Activated CD8-positive, alpha-beta T cell treated with anti-CD3 and anti-CD28 coated beads for 36 hours (primary cell): ENCODE data around the gene MAP3K21. TPM values are rescaled to one million over a fixed set of nuclear protein-coding genes. Genes with fewer than 3 reads are reported as not detected.

Experiments
- ATAC-seq: fragments of 200-7000 bp; cut with Tn5 transposase; one replicate; pipeline ENCODE4 v1.10.0; 2021; ENCODE audit warnings: mild to moderate bottlenecking, moderate library complexity
- CTCF ChIA-PET: fragments of 350-600 bp; sonication (Branson Sonifier 250); formaldehyde crosslinking; loops from one replicate; lab custom pipeline; 2021; ENCODE audit warnings: antibody characterized with exemption; lab: Charles Lee
- POLR2A ChIA-PET: fragments of 350-600 bp; sonication (Branson Sonifier 250); formaldehyde crosslinking; loops from one replicate; lab custom pipeline; 2021; ENCODE audit warnings: antibody characterized with exemption; lab: Charles Lee
- DNase-seq: peaks from one replicate; pipeline ENCODE4 v3.0.0-alpha.2; 2020
- H3K27ac Mint-ChIP-seq: one replicate; pipeline ENCODE4 v1.8.0; 2021; ENCODE audit warnings: mild to moderate bottlenecking, mixed read lengths
- H3K27me3 Mint-ChIP-seq: one replicate; pipeline ENCODE4 v1.8.0; 2021; ENCODE audit warnings: mixed read lengths
- H3K36me3 Mint-ChIP-seq: one replicate; pipeline ENCODE4 v1.8.0; 2021; ENCODE audit warnings: low read depth, mixed read lengths
- H3K4me1 Mint-ChIP-seq: one replicate; pipeline ENCODE4 v1.8.0; 2021; ENCODE audit warnings: low read depth, mixed read lengths
- H3K4me3 Mint-ChIP-seq: one replicate; pipeline ENCODE4 v1.8.0; 2021; ENCODE audit warnings: mild to moderate bottlenecking, moderate library complexity, mixed read lengths
- H3K9me3 Mint-ChIP-seq: one replicate; pipeline ENCODE4 v1.8.0; 2021; ENCODE audit warnings: mixed read lengths
- intact Hi-C: fragments of 100-400 bp; cut with micrococcal nuclease; formaldehyde crosslinking; loops from one replicate; pipeline ENCODE4 v1.10.0; 2022
- total RNA-seq, 2 experiments: library from RNA; stranded (reverse); gene quantifications; one replicate each; pipeline ENCODE4 v1.2.3, GENCODE V29; 2021
- TF ChIP-seq, protein P1 (sequence below): fragments of 200-600 bp; IDR thresholded peaks from one replicate; pipeline ENCODE4 v1.8.0; 2022; ENCODE audit warnings: antibody characterized with exemption, mild to moderate bottlenecking

The MAP3K21 gene
- total RNA-seq, 2 experiments from 2014 or later: 2.7 to 3.2 TPM

DNA sequence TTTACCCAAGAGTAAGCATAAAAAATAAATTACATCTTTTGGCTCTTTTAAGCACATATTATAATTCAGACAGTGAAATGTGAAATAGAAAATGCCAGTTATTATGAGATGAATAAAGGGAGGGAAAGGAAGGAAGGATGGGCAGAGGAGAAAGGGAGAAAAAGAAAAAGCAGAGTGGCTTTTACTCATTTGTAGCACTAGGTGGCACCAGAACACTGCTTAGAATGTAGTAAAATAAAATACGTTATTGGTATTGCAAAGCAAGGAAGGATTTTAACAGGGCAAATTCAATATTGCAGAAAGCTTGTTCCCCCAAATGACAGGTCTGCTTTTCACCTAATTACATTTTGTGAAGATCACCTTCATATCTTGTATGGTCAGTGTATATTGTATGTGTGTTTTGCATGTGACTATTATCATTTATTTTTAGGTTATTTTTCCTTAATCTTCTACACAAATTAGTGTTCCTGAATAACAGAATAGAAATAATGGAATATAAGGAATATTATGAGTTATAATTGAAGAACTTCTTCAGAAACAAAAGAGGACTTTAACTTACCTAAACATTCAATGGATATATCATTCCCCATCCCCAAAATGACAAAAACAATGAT is 22.9 kb upstream of the MAP3K21 start:
- intact Hi-C loops: loop anchor here (5.0 to 10.0 kb wide), 2 partner anchors 490 to 763 kb away; no protein-coding TSS in a partner anchor
- H3K4me3 Mint-ChIP-seq: no peak overlapping the region
- ChIA-PET CTCF (interaction anchor here (0.7 to 4.1 kb wide), 24 partner anchors 8 to 767 kb away, joined by 3 to 18 read pairs (median 4); partner anchors contain the start of gene MAP3K21), POLR2A (no interaction called here)
- TF ChIP-seq, protein P1, sequence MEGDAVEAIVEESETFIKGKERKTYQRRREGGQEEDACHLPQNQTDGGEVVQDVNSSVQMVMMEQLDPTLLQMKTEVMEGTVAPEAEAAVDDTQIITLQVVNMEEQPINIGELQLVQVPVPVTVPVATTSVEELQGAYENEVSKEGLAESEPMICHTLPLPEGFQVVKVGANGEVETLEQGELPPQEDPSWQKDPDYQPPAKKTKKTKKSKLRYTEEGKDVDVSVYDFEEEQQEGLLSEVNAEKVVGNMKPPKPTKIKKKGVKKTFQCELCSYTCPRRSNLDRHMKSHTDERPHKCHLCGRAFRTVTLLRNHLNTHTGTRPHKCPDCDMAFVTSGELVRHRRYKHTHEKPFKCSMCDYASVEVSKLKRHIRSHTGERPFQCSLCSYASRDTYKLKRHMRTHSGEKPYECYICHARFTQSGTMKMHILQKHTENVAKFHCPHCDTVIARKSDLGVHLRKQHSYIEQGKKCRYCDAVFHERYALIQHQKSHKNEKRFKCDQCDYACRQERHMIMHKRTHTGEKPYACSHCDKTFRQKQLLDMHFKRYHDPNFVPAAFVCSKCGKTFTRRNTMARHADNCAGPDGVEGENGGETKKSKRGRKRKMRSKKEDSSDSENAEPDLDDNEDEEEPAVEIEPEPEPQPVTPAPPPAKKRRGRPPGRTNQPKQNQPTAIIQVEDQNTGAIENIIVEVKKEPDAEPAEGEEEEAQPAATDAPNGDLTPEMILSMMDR: peak; percentile 88
- no peaks in the 10 kb centered on the region for H3K36me3 Mint-ChIP-seq
- H3K27ac Mint-ChIP-seq: no peak overlapping the region
- no peaks in the 10 kb centered on the region for H3K4me1 Mint-ChIP-seq
- ATAC-seq (peak; percentile 65), DNase-seq (no peak)
- no peaks in the 10 kb centered on the region for H3K9me3 Mint-ChIP-seq
- H3K27me3 Mint-ChIP-seq: peaks cover 14% of the 10 kb centered on the region

DNA sequence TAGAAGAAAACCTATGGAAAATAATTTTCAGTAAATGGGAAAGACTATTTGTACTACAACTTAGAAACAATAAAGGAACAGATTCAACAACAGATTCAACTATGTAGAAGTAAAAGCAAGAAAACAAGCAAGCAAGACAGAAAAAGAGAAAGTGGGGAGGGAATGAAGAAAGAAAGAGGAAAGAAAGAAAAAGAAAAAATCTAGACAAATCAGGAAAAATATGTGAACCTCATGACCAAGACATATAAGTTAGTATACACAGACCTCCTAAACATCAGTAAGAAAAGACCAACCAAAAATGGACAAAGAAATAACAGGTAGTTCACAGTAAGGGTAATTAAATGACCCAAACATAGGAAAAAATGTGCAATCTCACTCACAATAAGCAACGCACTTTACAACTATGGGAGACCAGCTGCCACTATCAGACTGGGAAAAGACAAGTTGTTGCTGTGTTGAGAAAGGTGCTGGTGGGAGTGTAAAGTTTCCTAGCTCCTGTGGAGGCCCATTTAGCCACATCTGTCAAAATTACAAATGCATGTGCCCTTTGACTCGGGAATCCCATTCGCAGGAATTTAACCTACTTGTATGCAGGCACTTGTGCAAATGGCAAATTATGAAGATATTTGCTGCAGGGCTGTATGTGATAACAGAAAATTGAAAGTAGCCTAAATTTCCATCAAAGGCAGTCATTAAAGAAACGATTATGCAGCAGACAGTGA is 13.9 kb upstream of the MAP3K21 start:
- POLR2A ChIA-PET: no interaction called here

DNA sequence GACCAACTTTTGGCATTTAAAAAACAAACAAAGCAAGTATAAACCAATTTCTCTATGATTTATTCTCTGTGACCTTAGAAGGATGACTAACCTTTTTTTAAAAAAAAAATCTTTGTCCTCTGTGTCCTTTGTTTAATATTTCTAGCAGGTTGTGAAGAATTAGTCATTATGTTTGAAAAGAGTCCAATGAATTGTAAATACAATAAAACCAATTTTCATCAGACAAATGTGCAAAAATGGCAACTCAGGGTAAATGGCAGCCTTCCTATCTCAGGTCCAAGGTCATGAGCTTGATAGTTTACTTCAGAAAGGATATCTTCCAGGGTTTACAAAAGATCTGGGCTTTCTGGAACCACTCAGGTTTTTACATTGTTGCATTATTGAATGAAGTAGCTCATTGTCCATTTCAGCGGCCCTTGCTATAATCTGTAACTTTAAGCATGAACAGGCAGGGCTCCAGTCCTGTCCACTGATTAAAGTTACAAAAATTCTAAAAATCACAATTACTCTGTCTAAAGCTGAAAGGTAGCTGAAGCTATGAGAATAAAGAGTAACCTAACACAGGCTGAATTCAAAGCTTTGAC is 11.7 kb upstream of the MAP3K21 start:
- no peak for ATAC-seq
- ChIA-PET CTCF (interaction anchor here (1.3 kb wide), 1 partner anchor 11 kb away, joined by 6 read pairs; no protein-coding TSS in a partner anchor), POLR2A (no interaction called here)
- intact Hi-C loops: no loop called here
- no peak overlapping the region for H3K27ac Mint-ChIP-seq
- TF ChIP-seq, protein P1: no peak
- peaks cover 11% of the 10 kb centered on the region for H3K27me3 Mint-ChIP-seq
- H3K4me3 Mint-ChIP-seq: no peak overlapping the region
- DNase-seq: no peak
- no peaks in the 10 kb centered on the region for H3K9me3 Mint-ChIP-seq
- H3K4me1 Mint-ChIP-seq: no peaks in the 10 kb centered on the region
- no peaks in the 10 kb centered on the region for H3K36me3 Mint-ChIP-seq

More for the DNA sequence above, 13.9 kb upstream of the MAP3K21 start:
- no peak overlapping the region for H3K4me3 Mint-ChIP-seq
- intact Hi-C loops: no loop called here
- H3K4me1 Mint-ChIP-seq: no peaks in the 10 kb centered on the region
- peaks cover 3% of the 10 kb centered on the region for H3K27me3 Mint-ChIP-seq
- TF ChIP-seq, protein P1: no peak
- no peak for DNase-seq
- CTCF ChIA-PET: no interaction called here
- no peaks in the 10 kb centered on the region for H3K9me3 Mint-ChIP-seq
- ATAC-seq: no peak
- no peaks in the 10 kb centered on the region for H3K36me3 Mint-ChIP-seq
- H3K27ac Mint-ChIP-seq: no peak overlapping the region

DNA sequence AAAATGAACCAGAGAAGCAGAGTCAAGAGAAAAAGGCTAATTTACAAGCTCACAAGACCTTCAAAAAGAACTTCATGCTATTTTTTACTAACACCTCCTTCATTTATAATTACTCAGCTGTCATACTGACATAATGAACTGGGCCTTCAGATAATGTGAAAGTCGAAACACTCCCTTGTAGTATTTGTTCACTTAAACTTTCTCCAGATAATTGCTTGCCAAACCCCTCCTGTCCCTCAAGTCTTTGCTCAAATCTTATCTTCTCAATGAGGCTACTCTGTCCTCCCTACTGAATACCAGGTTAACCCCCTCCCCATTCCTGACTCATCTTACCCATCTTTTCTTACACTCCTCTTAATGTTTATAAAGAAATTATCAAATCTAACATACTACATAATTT is 11.1 kb upstream of the MAP3K21 start:
- POLR2A ChIA-PET: interaction anchor here (0.6 kb wide), 1 partner anchor 10 kb away, joined by 3 read pairs; no protein-coding TSS in a partner anchor

More for the DNA sequence above, 11.1 kb upstream of the MAP3K21 start:
- DNase-seq (no peak), ATAC-seq (no peak)
- Mint-ChIP-seq H3K9me3 (no peaks in the 10 kb centered on the region), H3K27ac (no peak overlapping the region), H3K36me3 (no peaks in the 10 kb centered on the region), H3K27me3 (peaks cover 11% of the 10 kb centered on the region), H3K4me3 (no peak overlapping the region), H3K4me1 (no peaks in the 10 kb centered on the region)
- TF ChIP-seq, protein P1: no peak
- CTCF ChIA-PET: interaction anchor here (1.3 kb wide), 1 partner anchor 11 kb away, joined by 6 read pairs; no protein-coding TSS in a partner anchor
- intact Hi-C loops: no loop called here
